RWPE1 (cell line): ENCODE data around the gene LENEP.
A peak's percentile ranks its signal among the peaks of the same experiment; 100 is the strongest.

Source experiments
- CTCF ChIA-PET: fragments of 350-600 bp; sonication (Branson Sonifier 250); formaldehyde crosslinking; extraction: SDS; loops from one replicate; lab custom pipeline; 2021; lab: Yijun Ruan, JAX
- POLR2A ChIA-PET: fragments of 400-600 bp; formaldehyde crosslinking; extraction: SDS; loops from one replicate; lab custom pipeline; 2020; ENCODE audit warnings: antibody characterized with exemption; ENCODE audit not compliant: low non-redundant PET; lab: Yijun Ruan, JAX
- DNase-seq: peaks from one replicate; pipeline ENCODE4 v3.0.0; 2012; ENCODE audit warnings: low spot score
- H3K27ac ChIP-seq: fragments of 450-650 bp; 2 replicates; pipeline ENCODE4 v1.5.1; 2017
- TF ChIP-seq, protein P1 (sequence below): fragments of 450-650 bp; conservative IDR thresholded peaks from 2 replicates; pipeline ENCODE4 v1.5.1; 2017; ENCODE audit warnings: low read depth, mild to moderate bottlenecking

The LENEP gene

DNA sequence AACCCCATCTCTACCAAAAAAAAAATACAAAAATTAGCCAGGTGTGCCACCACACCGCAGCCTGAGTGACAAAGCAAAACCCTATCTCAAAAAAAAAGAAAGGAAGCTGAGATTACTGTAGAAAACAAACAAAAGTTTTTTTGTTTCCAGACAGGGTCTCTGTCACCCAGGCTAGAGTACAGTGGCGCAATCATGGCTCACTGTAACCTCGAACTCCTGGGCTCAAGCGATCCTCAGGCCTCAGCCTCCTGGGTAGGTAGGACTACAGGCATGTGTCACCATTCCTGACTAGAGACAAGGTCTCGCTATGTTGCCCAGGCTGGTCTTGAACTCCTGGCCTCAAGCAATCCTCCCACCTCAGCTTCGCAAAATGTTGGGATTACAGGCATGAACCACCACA is 29.0 kb upstream of the LENEP start:
- TF ChIP-seq, protein P1, sequence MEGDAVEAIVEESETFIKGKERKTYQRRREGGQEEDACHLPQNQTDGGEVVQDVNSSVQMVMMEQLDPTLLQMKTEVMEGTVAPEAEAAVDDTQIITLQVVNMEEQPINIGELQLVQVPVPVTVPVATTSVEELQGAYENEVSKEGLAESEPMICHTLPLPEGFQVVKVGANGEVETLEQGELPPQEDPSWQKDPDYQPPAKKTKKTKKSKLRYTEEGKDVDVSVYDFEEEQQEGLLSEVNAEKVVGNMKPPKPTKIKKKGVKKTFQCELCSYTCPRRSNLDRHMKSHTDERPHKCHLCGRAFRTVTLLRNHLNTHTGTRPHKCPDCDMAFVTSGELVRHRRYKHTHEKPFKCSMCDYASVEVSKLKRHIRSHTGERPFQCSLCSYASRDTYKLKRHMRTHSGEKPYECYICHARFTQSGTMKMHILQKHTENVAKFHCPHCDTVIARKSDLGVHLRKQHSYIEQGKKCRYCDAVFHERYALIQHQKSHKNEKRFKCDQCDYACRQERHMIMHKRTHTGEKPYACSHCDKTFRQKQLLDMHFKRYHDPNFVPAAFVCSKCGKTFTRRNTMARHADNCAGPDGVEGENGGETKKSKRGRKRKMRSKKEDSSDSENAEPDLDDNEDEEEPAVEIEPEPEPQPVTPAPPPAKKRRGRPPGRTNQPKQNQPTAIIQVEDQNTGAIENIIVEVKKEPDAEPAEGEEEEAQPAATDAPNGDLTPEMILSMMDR: no peak
- no peak for DNase-seq

DNA sequence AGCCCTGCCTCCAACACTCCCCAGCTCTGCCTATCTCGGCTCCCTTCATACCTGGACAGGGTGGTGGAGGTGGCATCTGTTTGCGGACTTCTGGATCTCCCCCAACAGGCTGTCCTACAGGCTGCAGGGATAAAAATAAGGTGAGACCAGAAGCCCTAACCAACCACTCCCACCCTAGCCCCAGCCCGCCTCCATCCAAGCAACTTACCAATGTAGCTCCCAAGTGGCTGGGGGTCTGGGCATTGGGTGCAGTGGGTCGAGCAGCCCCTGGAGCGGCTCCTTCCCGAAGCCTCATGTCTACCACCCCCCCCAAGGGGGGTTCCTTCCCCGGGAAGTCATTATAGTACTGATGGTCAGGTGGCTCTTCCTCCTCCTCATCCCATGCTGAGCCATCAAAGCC is 27.3 kb upstream of the LENEP start:
- CTCF ChIA-PET: no interaction called here
- POLR2A ChIA-PET: no interaction called here

More for the DNA sequence above, 29.0 kb upstream of the LENEP start:
- H3K27ac ChIP-seq: peak overlapping the region; percentile 100
- POLR2A ChIA-PET: interaction anchor here (1.4 kb wide), 1 partner anchor 19 kb away, joined by 4 read pairs; the partner anchor contains the start of gene FLAD1
- CTCF ChIA-PET: interaction anchor here (0.7 to 1.2 kb wide), 3 partner anchors 80 to 100 kb away, joined by 3 to 4 read pairs (median 3); no protein-coding TSS in a partner anchor

DNA sequence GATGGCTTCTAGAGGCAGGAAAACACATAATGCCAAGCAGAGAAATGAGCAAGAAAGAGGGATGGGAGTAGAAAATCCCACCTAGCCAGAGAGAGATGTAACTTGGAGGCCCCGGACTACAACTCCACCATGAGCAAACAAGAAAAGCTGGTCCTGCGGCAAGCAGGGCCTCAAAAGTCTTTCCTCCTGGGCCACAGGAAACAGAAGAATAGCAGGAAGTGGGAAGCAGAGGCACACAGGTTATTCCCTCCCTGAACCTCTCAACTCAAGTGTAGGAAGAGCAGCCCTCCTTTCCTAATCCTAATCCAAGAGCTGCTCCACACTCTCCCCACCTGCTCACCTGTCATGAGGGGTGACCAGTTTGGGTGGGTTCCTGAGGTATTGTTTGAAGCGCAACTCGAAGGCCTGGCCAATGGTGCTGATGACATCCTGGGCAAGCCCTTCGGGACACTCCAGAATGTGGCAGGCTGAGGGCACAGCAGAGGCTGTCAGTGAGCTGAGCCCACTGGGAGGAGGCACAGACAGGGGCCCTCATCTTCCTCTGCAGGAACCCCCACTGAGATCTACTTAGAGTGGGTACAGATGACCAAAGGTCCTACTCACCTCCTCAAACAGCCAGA is 25.9 kb upstream of the LENEP start:
- TF ChIP-seq, protein P1: no peak
- H3K27ac ChIP-seq: peak overlapping the region; percentile 100
- DNase-seq: no peak
- ChIA-PET POLR2A (no interaction called here), CTCF (no interaction called here)

More for the DNA sequence above, 27.3 kb upstream of the LENEP start:
- H3K27ac ChIP-seq: peak overlapping the region; percentile 100
- DNase-seq: no peak
- TF ChIP-seq, protein P1: no peak

DNA sequence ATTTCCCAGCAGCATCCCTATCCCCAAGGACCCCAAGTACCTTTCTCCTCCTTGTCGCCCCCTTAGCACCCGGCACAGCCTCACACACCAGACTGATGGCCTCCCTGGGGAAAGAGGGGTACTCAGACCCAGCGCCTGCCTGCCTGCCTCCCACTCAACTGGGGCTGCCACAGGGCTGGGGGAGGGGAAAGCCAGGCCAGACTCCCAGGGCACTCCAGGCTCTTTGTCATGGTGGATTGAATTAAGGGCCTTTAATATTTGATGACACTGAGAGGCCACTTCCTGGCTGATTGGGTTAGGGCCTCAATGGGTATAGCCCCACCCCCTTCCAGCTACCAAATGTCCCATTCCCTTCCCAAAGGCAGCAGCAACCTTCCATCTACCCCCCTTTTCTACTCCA is 24.7 kb upstream of the LENEP start:
- TF ChIP-seq, protein P1: no peak
- DNase-seq: no peak
- peak overlapping the region; percentile 100 for H3K27ac ChIP-seq
- CTCF ChIA-PET: interaction anchor here (1.9 kb wide), 1 partner anchor 49 kb away, joined by 11 read pairs; no protein-coding TSS in a partner anchor
- POLR2A ChIA-PET: interaction anchor here (0.6 kb wide), 1 partner anchor 13 kb away, joined by 3 read pairs; no protein-coding TSS in a partner anchor

DNA sequence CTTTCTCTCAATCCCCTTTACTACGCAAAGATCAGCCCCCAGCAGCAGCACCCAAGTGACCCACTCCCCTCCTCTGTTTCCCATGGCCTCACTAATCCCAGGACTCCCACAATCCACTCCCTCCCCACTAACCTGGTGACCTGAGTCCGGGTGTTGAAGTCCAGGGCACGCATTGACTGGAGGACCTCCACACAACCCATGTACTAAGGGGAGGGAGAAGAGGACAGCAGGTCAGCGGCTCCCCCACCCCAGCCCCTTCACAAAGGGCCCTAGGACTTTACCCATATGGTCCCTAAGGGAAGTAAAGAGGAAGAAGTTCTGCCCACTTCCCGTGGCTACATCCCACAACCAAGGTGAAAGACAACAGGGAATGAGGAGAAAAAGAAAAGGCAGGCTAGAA is 24.1 kb upstream of the LENEP start:
- ChIA-PET CTCF (interaction anchor here (0.6 to 1.9 kb wide), 2 partner anchors 49 to 159 kb away, joined by 3 to 11 read pairs; no protein-coding TSS in a partner anchor), POLR2A (interaction anchor here (0.6 to 3.9 kb wide), 2 partner anchors 8 to 13 kb away, joined by 3 to 24 read pairs; partner anchors contain the start of gene PYGO2)
- H3K27ac ChIP-seq: peak overlapping the region; percentile 100
- DNase-seq: no peak
- TF ChIP-seq, protein P1: no peak

DNA sequence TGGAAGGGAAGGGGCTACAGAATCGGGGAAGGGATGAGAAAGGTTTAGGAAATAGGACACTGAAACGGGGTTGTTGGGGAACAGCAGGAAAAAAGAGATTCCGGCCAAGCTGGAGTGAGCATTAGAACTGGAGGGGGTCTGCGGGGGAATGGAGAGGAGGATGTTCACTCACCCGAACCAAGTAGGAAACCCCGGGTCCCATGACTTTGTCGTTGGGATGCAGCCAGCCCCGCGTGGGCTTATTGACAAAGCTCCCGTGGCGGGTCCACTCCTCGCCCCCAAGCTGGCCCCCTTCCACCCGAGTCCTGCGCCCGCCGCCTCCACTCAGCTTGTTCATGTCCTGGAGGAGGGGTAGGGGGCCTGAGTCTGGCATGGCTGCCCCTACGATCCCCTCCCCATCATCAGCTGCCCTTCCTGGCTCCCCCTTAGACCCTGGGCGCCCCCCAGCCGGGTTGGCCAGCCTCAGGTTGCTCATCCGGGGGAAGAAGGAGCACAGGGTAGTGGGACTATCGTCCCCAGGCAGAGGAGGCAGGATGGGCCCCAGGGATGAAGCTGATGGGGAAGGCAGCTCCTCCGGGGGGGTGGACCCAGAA is 23.4 kb upstream of the LENEP start:
- ChIA-PET CTCF (interaction anchor here (0.5 to 1.9 kb wide), 6 partner anchors 16 to 158 kb away, joined by 3 to 11 read pairs (median 4); no protein-coding TSS in a partner anchor), POLR2A (interaction anchor here (0.6 to 3.9 kb wide), 3 partner anchors 9 to 16 kb away, joined by 3 to 24 read pairs (median 5); partner anchors contain the start of genes FLAD1 and PYGO2)
- peak overlapping the region; percentile 100 for H3K27ac ChIP-seq
- no peak for DNase-seq
- TF ChIP-seq, protein P1: no peak
